ENCODE results near the gene FBXW11.

FBXW11 gene

DNA sequence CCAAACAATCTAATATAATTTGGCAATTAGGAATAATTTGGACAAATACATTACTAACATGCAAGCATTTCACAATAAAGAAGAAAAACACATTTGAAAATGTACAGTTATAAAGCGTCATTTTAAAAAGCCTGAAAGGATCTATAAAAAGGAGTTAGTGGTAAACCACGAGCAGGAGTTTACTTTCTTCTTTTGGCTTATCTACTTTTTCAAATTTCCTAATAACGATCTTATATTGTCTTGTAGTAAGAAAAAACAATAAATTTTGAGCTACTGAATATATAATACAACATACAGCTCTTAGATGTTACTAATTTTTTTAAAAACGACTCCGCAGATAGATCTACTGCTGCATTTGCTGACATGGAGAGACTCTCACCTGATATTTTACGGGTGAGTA, 141.0 kb downstream of the FBXW11 start:
- no peak for DNase-seq (ENCODE audit: low spot score)

GRCh38 chr5:171863935-171864334, 142.5 kb downstream of the FBXW11 start:
- peak; percentile 72 for DNase-seq (ENCODE audit: low spot score)

DNA sequence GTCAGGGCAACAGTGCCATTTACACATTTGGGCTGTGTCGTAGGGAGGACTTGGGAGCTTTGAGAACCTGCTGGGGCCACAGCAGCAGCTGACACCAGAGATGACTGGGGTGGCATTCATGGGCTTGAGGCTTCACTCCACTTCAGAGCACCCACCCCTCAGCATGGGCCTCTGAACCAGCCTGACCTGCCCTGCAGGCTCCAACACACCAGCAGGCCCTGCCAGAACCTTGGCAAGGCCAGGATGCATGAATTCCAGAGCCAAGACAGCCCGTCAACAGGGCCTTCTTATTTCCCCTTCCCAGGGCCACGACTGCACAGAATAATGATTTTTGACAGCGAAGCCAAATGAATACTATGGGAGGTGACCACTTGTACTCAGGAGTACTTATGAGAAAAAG, 143.8 kb downstream of the FBXW11 start:
- DNase-seq (ENCODE audit: low spot score), result no peak

DNA sequence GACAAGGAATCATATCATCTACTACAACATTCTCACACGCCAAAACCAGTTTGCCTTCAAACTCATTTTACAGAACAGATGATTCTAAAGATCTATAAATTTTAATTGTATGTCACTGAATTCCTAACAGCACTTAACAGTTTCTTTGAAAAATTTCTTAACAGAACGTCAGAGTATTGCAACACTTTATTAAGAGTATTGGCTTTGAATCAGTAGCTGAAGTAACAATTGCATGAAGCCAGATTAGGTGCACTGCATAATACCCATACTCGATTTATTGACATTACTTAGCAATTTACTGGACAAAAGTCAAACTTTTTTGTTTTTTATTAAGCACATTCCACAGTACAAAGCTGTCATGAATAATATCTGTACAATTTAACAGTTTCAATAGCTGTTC, 145.1 kb downstream of the FBXW11 start:
- no peak for DNase-seq (ENCODE audit: low spot score)

DNA sequence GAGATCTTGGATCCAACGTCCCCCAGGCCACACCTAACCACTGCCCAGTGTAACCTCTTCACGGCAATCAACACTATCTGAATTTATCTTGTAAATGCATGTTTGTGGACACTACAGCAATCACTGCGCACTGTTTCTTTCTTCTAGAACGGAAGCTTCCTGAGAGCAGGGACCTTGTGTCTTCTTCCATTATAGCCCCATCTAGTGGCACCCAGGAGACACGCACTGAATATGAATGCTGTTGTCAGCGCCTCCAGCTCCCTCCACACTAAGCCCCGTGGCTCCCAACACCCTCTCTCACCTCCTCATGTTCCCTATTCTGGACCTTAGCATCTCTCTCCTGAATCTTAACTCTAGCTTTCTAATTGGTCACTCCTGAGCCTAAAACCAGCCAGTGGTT, 148.1 kb downstream of the FBXW11 start:
- DNase-seq (ENCODE audit: low spot score), result no peak

- no peak for DNase-seq (ENCODE audit: low spot score)
Observed at GRCh38 chr5:171857489-171857876, 149.0 kb downstream of the FBXW11 start.

GRCh38 chr5:171855798-171856763, 150.4 kb downstream of the FBXW11 start:
- no peak for DNase-seq (ENCODE audit: low spot score)

DNA sequence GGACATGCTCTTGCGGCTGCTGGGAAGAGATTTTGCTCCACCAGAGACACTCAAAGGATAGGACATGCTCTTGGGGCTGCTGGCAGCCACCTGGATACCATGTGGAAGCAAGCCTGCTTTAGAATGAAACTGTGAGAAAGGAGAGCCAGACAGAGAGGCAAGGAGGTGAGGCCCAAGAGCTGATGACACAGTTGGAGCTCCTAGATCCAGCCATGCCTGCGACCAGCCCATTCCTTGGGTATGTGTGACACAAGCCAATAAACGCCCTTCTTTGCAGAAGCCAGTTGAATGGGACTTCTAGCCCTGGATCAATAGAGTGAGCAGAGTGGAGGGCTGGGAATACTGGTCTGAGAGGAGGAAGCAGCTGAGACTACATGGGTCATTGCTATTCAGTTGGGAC, 151.2 kb downstream of the FBXW11 start:
- no peak for DNase-seq (ENCODE audit: low spot score)

GRCh38 chr5:171852255-171852681, 154.2 kb downstream of the FBXW11 start:
- no peak for DNase-seq (ENCODE audit: low spot score)

DNA sequence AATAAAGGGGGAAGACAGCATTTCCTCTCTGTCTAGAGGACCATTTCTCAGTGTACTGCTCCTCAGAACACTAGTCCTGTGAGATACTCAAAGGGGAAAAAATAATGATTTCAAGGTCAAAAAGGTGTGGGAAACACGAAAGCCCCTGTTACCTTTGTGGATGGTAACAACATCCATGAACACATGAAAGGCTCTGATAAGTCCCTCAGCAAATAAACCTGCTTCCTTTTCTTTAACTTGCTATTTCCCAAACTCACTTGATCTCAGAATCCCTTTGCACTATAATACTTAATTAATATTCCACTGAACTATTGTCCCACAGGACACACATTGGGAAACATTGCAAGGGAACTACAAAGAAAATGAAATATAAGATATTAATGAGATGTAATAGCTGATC, 155.2 kb downstream of the FBXW11 start:
- no peak for DNase-seq (ENCODE audit: low spot score)

DNA sequence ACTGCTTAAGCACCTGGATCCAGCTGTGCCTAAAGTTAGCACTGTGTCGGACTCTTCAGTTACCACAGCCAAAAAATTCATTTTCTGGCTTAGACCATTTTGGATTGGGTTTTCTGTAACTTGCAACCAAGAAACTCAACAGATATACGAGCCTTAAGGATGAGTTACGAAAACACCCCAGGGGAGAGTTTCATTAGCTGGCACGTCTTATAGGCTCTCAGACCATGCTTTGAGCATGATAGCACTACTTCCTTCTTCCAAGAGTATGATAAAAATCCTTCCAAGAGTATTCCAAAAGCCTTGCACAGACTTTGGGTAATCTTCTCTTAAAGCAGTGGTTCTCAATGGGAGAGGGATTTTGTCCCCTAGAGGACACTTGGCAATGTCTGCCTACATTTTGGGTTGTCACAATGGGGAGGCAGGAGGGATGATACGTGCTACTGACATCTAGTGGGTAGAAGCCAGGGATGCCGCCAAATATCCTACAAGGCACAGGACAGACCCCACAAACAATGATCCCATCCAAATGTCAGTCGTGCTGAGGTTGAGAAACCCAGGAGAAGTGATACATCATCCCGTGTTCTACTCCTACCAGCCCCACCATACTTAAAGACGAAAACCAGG, 156.0 kb downstream of the FBXW11 start:
- DNase-seq (ENCODE audit: low spot score), result no peak

- DNase-seq (ENCODE audit: low spot score), result no peak
Observed at GRCh38 chr5:171849585-171850323, 156.7 kb downstream of the FBXW11 start.

DNA sequence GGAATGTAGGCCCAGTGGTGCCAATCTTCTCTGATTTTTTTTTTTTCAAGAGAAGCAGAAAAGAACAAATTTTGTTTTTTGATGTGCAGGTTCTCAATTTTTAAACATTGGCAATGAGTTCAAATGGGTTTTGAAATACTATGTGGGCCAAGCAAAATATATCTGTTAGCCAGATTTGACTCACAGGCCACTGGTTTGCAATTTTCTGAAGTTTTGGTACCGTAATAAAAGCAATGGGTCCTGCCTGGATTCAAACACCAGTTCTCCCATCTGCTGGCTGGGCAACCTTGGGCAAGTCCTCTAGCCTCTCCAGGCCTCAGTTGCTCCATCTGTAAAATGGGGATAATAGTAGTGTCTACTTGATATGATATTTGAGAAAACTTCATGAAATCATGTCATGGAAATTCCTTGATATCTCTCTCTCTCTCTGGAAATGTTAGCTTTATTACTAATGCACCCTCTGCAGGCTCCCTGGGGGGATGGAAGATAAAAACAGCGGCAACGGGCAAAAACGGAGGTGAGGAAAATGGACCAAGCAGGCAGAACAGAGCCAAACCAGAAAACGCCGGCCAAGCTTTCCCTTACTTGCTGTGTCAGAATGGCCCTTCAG, 157.4 kb downstream of the FBXW11 start:
- DNase-seq (ENCODE audit: low spot score), result no peak

GRCh38 chr5:171848486-171848885, 158.0 kb downstream of the FBXW11 start:
- DNase-seq (ENCODE audit: low spot score), result no peak

DNA sequence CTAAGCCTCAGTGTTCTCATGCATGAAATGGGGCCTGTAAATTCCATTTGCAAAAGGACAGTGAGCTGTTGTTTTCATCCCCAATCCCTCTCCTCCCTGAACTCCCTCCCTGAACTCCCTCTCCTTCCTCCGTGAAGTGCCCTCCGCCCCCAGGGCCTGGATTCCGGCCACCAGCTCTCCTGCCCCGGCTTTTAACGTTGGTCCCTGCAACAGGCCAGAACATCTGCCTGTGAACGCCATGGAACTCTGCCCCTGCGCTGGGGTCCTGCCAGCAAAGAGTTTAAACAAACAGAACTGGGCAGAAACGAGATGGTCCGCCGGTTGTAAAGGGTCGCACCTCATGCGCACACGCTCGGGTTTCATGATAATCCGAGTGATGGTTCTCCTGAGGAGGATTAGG, 158.4 kb downstream of the FBXW11 start:
- no peak for DNase-seq (ENCODE audit: low spot score)

GRCh38 chr5:171847026-171847425, 159.4 kb downstream of the FBXW11 start:
- DNase-seq (ENCODE audit: low spot score), result no peak

- no peak for DNase-seq (ENCODE audit: low spot score)
Observed at GRCh38 chr5:171846323-171846722, 160.1 kb downstream of the FBXW11 start.

DNA sequence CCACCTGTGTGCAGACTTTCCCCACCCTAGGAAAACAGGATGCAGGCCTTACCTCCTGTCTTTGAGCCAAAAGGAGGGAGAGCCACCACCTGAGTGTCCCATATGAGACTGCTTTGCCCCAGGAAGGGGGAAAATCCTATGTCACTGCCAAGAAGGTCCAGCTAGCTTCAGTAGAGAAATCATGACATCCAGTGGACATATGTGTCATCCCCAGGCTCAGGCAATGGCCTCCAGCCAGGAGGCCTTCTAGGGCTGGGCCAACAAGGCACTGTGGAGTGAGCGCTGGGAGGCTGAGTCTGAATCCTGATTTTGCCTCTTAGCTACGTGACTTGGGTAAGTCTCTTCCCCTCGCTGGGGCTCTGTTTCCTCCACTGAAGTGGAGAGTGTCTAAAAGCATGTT, 160.6 kb downstream of the FBXW11 start:
- peak; percentile 70 for DNase-seq (ENCODE audit: low spot score)

DNA sequence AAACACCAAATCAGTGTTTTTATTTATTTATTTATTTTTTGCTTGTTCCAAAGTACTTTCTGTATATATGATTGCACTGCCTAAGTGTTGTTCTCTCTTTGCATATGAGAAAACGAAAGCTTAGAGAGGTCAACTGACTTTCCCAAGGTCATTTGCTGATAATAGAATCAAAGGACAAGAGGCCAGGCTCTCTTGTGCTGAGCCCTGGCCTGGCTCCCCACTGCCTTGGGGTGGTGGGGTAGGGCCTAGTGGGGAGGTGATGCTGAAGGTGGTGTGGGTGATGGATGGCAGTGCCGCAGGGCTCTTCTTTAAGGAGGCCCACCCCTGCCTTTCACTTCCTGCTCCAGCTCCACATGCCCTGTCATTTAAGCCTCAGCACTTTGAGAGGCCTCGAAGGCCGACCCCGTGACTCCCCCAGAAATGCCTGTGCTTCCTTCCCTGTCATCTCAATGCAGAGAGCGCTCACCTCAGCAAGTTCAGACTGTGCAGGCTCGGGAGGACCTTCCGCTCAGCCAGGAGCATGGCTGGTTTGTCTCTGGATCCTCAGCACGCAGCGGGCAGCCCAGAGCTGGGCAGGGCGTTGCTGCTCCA, 161.3 kb downstream of the FBXW11 start:
- DNase-seq (ENCODE audit: low spot score), result no peak

DNA sequence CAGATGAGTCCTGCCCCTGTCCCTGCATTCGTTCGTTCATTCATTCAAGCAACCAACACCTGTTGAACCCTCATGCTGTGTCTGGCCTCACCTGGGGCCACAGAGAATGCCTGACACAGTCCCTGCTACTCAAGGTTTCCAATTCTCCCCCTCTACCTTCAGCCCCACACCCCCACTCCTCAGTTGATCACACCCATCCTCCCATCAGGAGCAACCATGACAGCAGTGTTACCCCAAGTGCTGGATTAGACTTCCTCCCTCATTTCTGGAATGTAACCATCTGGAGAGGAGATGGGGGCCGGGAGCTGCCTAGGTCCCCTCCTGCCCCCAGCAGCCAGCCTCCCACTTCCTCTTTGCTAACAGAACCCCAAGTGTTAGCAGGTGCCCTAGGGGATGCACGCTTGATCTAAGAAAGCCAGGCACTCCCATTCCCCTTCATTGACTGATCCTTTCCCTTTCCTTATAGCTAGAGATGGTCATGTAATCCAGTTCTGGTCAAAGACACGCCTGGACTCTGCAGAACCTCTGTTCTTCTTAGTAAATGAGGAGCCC, 163.6 kb downstream of the FBXW11 start:
- DNase-seq (ENCODE audit: low spot score), result no peak

GRCh38 chr5:171841984-171842776, 164.3 kb downstream of the FBXW11 start:
- peak; percentile 35 for DNase-seq (ENCODE audit: low spot score)
